KOPT-K1 (cell line): Measurements from ENCODE around the gene OR8G5.

Source experiments
- H3K27ac ChIP-seq: fragments of 200-600 bp; sonication (generic); 2 replicates; pipeline ENCODE4 v1.5.1; 2016; ENCODE audit warnings: antibody characterized with exemption, mild to moderate bottlenecking, low read depth, low read length; ENCODE audit not compliant: poor library complexity, severe bottlenecking
- H3K36me3 ChIP-seq: fragments of 200-600 bp; sonication (generic); 2 replicates; pipeline ENCODE4 v1.5.1; 2017; ENCODE audit warnings: antibody characterized with exemption, mild to moderate bottlenecking, low read length, moderate library complexity; ENCODE audit not compliant: insufficient read depth
- H3K9me3 ChIP-seq: fragments of 200-600 bp; sonication (generic); 2 replicates; pipeline ENCODE4 v1.5.1; 2017; ENCODE audit warnings: antibody characterized with exemption, low read length, mild to moderate bottlenecking; ENCODE audit not compliant: insufficient read depth, poor library complexity, severe bottlenecking

Gene OR8G5

DNA sequence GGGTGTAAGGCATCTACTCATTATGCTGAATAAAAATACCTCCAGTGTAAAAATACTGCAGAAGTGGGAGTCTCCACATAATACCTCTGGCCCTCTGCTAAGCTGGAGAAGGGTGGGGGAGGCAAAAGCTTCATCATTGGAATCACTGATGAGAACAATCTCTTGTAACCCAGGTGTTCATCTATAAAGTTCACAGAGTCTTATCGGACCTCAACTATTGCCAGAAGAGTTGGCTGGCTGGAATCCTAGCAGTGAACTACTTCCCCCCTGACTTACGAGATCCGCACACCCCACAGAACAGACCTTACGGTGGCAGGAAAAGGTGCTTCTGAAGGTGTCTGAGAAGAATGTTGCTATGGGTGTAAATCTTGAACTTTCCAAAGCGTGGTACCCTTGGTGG is 55.1 kb downstream of the OR8G5 start:
- Histone ChIP-seq H3K27ac (no peak overlapping the region), H3K36me3 (no peaks in the 10 kb centered on the region), H3K9me3 (no peaks in the 10 kb centered on the region)

GRCh38 chr11:124311670-124312069 is 55.5 kb downstream of the OR8G5 start:
- Histone ChIP-seq H3K36me3 (no peaks in the 10 kb centered on the region), H3K27ac (no peak overlapping the region), H3K9me3 (no peaks in the 10 kb centered on the region)

GRCh38 chr11:124313131-124313530 is 57.0 kb downstream of the OR8G5 start:
- Histone ChIP-seq H3K27ac (no peak overlapping the region), H3K36me3 (no peaks in the 10 kb centered on the region), H3K9me3 (no peaks in the 10 kb centered on the region)

GRCh38 chr11:124313849-124314248 is 57.7 kb downstream of the OR8G5 start, which contains the start of gene OR8D1:
TSS of gene OR8D1 (minus strand) at chr11:124313949. CDS start at chr11:124310766, 3,183 bp downstream.
- Histone ChIP-seq H3K27ac (no peak within 1 kb of the TSS), H3K36me3 (no peaks in the 10 kb centered on the region), H3K9me3 (no peaks in the 10 kb centered on the region)

DNA sequence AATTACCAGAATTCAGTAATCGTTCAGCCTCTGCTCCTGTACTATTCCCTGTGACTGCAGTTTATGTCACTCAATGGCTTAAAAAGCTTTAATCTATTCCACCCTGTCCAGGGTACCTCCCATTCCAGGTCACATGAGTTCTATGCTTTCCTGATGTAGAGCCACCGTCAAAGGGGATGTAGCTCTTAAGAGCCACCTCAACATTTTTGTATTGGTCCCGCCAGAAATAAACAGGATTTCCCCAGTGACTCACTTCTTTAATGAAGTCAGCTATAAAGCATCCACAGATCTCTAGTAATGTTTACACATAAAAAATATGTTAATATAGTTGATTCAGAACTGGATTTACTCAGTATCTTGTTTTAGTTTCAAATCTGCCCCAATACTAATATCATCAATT is 58.9 kb downstream of the OR8G5 start:
- Histone ChIP-seq H3K36me3 (no peaks in the 10 kb centered on the region), H3K9me3 (no peaks in the 10 kb centered on the region), H3K27ac (no peak overlapping the region)
